Neural cell (in vitro differentiated cells): Measurements from ENCODE around the gene MSLN.

Source experiments
- EP300 ChIP-seq: fragments of 450-650 bp; conservative IDR thresholded peaks from 2 replicates; pipeline ENCODE4 v1.6.1; 2014; ENCODE audit warnings: antibody characterized with exemption, mild to moderate bottlenecking, moderate library complexity; ENCODE audit not compliant: poor library complexity, severe bottlenecking
- EZH2 ChIP-seq: fragments of 200-600, 300-800 bp; shearing (Covaris generic), sonication (generic); IDR thresholded peaks from 2 replicates; pipeline ENCODE4 v1.6.1; 2014; ENCODE audit warnings: antibody characterized with exemption, low read length, borderline replicate concordance, mild to moderate bottlenecking; ENCODE audit not compliant: insufficient read depth, poor library complexity, severe bottlenecking
- MXI1 ChIP-seq: fragments of 450-650 bp; conservative IDR thresholded peaks from 2 replicates; pipeline ENCODE4 v1.6.1; 2014; ENCODE audit warnings: antibody characterized with exemption, mild to moderate bottlenecking; ENCODE audit not compliant: poor library complexity, severe bottlenecking
- POLR2AphosphoS5 ChIP-seq: IDR thresholded peaks from 2 replicates; pipeline ENCODE4 v1.6.1; 2012
- SMC3 ChIP-seq: fragments of 450-650 bp; conservative IDR thresholded peaks from 2 replicates; pipeline ENCODE4 v1.6.1; 2014; ENCODE audit warnings: antibody characterized with exemption, mild to moderate bottlenecking, moderate library complexity; ENCODE audit not compliant: poor library complexity
- TAF1 ChIP-seq: IDR thresholded peaks from 2 replicates; pipeline ENCODE4 v1.6.1; 2012; ENCODE audit warnings: low read depth
- TF ChIP-seq, protein P1 (sequence below): IDR thresholded peaks from 2 replicates; pipeline ENCODE4 v1.6.1; 2012; ENCODE audit warnings: borderline replicate concordance
- TF ChIP-seq, protein P2 (sequence below): fragments of 450-650 bp; IDR thresholded peaks from 2 replicates; pipeline ENCODE4 v1.5.1; 2014; ENCODE audit warnings: antibody characterized with exemption, mild to moderate bottlenecking, moderate library complexity; ENCODE audit not compliant: poor library complexity, severe bottlenecking

DNA sequence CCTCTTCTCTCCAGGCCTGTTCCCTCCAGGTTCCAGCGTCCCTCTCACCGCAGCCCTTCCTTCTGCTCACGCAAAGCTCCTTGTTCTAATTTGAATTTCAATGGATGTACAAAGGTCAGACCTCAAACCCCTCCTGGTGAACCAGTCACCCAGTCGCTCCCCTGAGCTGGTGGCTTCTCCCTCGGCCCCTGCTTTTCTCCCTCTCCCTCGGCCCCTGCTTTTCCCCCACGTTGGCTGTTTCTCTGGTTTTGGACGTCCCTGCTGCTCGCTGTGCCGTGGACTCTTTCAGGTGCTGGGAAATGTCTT, 8.6 kb upstream of the MSLN start:
- TF ChIP-seq POLR2AphosphoS5 (no peak), TAF1 (no peak), EP300 (no peak), MXI1 (no peak), EZH2 (no peak), SMC3 (no peak)
- TF ChIP-seq, protein P1, sequence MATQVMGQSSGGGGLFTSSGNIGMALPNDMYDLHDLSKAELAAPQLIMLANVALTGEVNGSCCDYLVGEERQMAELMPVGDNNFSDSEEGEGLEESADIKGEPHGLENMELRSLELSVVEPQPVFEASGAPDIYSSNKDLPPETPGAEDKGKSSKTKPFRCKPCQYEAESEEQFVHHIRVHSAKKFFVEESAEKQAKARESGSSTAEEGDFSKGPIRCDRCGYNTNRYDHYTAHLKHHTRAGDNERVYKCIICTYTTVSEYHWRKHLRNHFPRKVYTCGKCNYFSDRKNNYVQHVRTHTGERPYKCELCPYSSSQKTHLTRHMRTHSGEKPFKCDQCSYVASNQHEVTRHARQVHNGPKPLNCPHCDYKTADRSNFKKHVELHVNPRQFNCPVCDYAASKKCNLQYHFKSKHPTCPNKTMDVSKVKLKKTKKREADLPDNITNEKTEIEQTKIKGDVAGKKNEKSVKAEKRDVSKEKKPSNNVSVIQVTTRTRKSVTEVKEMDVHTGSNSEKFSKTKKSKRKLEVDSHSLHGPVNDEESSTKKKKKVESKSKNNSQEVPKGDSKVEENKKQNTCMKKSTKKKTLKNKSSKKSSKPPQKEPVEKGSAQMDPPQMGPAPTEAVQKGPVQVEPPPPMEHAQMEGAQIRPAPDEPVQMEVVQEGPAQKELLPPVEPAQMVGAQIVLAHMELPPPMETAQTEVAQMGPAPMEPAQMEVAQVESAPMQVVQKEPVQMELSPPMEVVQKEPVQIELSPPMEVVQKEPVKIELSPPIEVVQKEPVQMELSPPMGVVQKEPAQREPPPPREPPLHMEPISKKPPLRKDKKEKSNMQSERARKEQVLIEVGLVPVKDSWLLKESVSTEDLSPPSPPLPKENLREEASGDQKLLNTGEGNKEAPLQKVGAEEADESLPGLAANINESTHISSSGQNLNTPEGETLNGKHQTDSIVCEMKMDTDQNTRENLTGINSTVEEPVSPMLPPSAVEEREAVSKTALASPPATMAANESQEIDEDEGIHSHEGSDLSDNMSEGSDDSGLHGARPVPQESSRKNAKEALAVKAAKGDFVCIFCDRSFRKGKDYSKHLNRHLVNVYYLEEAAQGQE: no peak
- TF ChIP-seq, protein P2, sequence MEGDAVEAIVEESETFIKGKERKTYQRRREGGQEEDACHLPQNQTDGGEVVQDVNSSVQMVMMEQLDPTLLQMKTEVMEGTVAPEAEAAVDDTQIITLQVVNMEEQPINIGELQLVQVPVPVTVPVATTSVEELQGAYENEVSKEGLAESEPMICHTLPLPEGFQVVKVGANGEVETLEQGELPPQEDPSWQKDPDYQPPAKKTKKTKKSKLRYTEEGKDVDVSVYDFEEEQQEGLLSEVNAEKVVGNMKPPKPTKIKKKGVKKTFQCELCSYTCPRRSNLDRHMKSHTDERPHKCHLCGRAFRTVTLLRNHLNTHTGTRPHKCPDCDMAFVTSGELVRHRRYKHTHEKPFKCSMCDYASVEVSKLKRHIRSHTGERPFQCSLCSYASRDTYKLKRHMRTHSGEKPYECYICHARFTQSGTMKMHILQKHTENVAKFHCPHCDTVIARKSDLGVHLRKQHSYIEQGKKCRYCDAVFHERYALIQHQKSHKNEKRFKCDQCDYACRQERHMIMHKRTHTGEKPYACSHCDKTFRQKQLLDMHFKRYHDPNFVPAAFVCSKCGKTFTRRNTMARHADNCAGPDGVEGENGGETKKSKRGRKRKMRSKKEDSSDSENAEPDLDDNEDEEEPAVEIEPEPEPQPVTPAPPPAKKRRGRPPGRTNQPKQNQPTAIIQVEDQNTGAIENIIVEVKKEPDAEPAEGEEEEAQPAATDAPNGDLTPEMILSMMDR: no peak
